GM19463 (cell line): Measurements from ENCODE around the gene UBD.

ENCODE experiments used
- ATAC-seq: cut with Tn5 transposase; IDR thresholded peaks from one replicate; pipeline ENCODE4 v1.9.1; 2021; ENCODE audit warnings: mild to moderate bottlenecking, moderate library complexity; ENCODE audit not compliant: unreplicated experiment

UBD gene

DNA sequence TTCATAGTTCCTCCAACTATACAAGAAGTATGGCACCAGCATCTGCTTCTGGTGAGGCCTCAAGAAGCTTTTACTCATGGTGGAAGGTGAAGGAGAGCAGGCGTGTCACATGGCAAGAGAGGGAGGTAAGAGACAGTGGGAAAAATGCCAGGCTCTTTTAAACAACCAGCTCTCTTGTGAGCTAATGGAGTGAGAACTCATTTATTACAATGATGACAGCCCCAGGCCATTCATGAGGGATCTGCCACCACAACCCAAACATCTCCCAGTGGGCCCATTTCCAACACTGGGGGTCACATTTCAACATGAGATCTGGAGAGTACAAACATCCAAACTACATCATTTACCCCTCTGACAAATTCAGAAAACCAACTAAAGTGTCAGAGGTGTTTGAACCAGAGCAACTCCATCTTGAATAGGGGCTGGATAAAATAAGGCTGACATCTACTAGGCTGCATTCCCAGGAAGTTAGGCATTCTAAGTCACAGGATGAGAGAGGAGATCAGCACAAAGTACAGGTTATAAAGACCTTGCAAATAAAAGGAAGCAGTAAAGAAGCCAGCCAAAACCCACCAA lies 2.2 kb upstream of the UBD start:
- ATAC-seq, result no peak

DNA sequence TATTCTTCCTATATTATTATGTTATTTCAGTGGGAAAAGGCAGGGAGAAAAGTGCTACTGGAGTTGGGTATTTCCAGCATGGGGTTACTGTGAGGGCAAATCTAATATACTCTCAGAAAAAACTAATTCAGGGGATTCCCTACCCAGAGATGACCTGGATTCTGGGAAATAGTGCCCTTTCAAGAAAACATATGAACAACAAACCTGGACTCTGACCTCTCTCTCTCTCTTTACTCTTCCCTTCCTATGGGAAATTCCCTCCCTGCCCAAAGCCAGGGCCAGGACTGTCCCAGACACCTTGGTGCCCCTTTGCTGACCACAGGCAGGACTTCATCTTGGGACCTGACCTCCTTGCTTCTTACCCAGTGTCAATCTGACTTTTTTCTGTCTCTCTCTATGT lies 1.6 kb upstream of the UBD start:
- no peak for ATAC-seq

DNA sequence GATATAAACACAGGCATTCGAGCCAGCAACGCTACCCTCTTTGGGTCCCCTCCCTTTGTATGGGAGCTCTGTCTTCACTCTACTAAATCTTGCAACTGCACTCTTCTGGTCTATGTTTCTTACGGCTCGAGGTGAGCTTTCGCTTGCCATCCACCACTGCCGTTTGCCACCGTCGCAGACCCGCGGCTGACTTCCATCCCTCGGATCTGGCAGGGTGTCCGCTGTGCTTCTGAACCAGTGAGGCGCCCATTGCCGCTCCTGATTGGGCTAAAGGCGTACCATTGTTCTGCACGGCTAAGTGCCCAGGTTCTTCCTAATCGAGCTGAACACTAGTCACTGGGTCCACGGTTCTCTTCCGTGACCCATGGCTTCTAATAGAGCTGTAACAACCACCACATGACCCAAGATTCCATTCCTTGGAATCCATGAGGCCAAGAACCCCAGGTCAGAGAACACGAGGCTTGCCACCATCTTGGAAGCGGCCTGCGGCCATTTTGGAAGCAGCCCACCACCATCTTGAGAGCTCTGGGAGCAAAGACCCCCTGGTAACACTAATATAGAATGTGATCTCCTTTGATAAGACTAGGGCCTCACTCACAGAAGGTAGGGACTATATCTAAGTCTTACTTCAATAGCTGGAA lies 973 bp downstream of the UBD start:
- ATAC-seq, result no peak

DNA sequence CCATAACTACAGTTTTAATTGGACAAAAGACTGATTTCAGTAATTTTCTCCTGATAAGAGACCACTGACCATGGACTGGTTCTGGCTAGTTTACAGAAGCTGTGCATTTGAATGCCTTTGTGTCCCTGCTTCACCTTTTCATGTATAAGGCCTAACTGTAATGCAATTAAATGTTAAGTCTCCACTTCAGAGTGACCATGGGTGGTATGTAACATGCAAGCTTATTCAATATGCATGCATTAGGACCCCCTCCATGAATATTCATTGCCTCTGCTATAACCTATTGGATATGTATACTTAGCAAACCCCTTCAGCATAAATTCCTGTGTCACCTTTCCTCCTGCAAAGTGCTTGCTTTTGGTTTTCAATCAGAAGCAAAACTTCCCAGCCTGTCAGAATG lies 2.2 kb downstream of the UBD start:
- no peak for ATAC-seq

DNA sequence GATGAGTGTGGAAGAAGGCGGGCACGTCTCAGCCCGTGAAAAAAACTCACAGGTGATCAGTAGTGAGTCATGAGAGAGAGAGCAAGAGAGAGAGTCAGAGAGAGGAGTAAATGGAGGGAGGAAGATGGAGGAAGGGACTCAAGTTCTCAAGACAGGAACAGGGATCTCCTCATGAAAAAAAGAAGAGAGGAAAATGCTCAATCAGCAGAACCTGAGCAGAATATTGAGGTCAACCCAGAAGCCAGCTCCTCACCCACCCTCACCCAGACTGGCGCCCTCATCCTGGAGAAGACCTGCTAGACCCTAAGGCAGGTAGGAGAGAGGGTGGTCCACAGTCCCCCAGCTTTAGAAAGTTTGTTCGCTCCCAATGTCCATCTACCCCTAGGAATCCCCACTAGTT lies 4.8 kb downstream of the UBD start:
- ATAC-seq, result no peak

DNA sequence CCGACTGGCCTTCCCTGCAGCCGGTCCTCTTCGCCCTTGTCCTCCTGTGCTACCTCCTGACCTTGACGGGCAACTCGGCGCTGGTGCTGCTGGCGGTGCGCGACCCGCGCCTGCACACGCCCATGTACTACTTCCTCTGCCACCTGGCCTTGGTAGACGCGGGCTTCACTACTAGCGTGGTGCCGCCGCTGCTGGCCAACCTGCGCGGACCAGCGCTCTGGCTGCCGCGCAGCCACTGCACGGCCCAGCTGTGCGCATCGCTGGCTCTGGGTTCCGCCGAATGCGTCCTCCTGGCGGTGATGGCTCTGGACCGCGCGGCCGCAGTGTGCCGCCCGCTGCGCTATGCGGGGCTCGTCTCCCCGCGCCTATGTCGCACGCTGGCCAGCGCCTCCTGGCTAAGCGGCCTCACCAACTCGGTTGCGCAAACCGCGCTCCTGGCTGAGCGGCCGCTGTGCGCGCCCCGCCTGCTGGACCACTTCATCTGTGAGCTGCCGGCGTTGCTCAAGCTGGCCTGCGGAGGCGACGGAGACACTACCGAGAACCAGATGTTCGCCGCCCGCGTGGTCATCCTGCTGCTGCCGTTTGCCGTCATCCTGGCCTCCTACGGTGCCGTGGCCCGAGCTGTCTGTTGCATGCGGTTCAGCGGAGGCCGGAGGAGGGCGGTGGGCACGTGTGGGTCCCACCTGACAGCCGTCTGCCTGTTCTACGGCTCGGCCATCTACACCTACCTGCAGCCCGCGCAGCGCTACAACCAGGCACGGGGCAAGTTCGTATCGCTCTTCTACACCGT lies 6.1 kb downstream of the UBD start:
- peak; percentile 55 for ATAC-seq

DNA sequence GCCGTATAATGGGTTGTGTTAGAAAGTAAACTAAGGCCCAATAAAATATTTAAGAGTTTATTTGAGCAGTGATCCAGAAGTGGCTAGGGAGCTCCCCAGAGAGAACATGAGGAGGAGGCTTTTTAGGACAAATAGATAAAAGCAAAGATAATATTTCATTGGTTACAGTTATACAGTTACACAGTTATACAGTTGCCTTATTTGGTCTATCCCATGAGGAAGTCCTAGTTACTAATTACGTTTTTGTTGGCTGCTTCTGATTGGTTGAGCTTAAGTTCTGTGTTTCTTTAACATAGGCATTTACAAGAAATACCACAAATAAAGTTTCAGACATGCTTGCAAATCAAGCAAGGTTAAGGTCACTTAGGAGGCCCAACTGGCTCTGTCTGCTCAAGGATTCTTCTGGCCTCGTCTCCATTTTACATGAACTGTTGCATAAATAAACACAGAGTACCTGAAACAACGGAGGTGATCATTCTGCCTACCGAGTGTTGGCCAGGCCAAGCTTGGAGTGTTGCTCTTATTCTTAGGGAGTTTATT lies 7.0 kb downstream of the UBD start:
- ATAC-seq, result peak; percentile 74

DNA sequence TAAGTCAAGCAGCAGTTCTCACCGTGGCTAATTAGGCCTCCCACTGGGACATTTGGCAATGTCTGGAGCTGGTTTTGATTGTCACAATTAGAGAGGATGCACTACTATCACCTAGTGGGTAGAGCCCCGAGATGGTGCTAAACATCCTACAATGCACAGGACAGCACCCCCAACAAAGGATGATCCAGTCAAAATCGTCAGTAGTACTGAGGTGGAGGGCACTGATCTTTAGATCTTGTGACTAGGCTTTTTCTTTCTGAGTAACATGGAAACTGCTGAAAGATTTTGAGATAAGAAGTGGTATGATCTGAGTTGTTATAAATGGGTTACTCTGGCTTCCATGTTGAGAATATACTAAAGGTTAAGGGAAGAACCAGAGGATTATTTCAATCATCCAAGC lies 12.0 kb downstream of the UBD start:
- no peak for ATAC-seq

DNA sequence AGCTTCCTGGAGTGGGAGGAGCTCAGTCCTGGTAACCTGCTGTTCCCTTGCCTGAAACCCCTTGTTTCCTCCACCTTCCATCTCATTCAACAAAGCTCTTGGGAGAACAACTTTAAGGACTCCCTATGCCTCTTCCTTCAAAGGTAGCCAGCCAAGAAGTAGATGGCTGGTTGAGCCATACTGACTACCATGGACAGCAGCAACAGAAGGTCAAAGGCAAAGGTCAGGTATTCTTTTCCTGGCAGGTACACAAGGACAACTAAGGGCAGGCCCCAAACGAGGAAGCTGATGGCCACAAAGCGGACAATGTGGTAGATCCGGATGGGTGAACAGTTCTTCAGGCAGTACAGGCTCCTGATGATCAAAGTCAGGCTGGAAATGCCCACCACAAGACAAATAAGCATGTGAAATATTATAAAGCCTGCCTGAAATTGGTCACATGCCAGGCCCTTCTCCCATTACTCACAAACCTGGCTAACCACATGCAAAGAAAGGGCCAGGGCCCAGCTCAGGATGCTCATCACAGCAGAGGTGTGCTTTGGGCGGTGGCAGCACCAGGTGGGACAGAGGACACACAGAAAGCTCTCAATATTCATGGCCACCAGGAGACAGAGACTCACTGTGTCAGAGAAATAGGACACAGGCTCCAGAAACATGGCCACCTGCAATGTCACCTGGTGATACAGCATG lies 21.7 kb downstream of the UBD start:
- no peak for ATAC-seq

DNA sequence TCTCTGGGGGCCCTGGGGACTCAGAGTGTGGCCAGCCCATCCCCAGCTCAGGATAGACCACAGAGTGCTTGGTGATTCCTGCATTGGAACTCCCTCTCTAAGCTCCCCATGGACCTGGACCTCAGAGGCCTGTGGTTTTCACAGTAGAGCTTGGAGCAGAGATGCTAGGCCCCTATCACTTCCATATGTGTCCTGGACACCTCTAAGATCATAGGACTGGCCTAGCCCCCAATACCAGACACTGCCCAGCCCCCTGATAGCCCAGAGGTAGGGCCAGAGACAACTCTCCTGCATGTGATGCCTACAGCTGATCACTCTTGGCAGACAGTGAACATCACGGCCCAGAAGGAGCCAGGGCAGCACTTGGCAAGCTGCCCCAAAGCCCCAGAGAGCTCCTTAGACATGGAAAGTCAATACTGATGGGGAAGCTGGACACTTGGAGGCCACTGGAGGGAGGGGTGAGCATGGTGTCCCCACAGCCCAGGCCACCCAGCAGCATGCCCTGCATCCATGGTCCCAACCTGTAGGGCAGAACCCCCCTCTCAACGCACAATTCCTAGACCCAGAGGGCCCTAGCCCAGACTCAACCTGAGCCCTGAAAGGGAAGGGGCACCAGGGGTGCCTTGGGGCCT lies 27.1 kb downstream of the UBD start:
- ATAC-seq, result no peak

DNA sequence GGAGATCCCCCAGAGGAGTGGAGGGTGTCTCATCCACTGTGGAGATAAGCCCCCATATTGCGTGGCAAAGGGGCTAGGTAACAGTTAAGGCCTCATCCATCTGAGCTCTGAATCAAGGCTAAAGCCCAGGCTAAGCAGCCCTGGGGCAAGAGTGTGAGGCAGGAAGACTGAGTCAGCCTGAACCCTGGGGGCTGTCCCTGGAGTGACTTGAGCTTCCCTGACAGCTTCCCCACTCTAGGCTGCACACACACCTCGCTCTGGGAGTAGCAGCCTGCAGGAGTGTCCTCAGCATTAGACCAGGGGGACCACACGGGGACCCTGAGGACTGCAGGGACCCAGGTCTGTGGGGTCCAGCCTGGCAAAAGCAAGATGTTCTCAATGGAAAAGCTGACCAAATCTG lies 27.9 kb downstream of the UBD start:
- ATAC-seq, result no peak

DNA sequence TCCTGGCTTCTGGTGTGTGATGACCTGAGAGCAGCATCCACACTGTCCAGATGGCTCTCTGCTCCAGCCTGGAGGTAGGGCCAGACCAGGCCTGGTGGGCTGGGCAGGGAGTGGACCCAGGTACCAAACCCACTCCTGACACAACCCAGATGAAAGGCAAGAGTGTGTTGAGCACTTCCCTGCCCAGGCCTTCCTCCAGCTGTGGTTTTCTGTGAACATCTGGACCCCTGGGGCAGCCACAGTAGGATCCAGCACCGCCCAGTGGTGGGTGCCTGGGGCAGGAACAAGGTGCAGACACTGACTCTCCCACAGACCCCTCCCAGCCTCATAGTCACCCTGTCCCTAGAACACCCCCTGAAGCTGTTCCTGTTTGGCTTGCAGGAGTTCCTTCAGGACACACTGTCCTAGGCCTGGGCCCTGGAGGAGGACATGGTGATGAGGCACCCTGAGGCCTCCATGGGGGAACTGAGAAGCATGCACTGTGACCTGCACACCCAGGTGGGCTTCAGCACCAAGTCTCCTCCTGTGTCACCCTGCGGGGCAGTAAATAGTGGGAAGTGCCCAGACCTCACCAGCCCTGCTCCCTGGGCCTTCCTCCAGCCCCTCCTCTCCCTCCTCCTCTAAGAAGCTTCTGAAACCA lies 28.7 kb downstream of the UBD start:
- ATAC-seq, result no peak

DNA sequence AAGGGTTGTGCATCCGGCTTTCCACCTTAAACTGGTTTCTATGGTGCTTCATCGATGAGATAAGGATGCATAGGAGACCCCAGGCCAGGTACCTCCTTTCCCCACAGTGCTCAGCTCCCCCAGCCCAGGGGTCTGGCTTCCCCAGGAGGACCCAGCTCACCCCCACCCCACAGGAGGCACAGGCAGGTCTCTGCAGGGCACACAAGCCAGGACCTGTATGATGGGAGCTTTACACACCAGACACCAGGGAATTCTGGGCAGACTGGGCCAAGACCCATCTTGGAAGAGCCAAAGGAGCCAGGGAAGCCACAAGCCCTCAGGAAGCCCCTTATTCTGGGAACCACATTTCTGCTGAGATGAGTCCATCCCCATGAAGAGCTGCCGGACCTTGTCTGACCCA lies 29.6 kb downstream of the UBD start:
- ATAC-seq, result no peak

DNA sequence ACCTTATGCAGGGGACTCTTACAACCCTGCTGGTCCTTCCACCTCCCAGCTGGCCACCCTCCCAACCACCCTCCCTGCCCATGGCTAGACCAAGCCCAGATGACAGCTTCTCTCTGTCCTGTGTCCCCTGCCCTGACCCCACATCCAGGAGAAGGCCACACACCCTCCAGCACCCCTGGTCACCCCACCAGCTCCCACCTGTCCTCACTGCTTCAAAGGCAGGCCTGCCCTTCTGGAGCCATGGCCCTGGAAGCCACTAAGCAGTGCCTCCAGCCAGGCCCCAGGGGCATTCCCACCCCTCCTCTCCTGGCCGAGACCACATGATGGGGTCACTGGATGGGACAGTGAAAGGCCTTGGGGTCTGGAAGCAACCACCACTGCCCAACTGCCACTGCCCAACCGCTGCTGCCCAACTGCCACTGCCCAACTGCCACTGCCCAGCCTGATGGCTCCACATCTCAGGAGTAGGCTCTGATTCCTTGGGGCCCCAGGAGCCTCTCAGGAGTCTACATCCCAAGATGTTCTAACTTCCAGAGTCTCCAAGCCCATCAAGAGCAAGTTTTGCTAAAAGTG lies 30.5 kb downstream of the UBD start:
- ATAC-seq, result no peak

DNA sequence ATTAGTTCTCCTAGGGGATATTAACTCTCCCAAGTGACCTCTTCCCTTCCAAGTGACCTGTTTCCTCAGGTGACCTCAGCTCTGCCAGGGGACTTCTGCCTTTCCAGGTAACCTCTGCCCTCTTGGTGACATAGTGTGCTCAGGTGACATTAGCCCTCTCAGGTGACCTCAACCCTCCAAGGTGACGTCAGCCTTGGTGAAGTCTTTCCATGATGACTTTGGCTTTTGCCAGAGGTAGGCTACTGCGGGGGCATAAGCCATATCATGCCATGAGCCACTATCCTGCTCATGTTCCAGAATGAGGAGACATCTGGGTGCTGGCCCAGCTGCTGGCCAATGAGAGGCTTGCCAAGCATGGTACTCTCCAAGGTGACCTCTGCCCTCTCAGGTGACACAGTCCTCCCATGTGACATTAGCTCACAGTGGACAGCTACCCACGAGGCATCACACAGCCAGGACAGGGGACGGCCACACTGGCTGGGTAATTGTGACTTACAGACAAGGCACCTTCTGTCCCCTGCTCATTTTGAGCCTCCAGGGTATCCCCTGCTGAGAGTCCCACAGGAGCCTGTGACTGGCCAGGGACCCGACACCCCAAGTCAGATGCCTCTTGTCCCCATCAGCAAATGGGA lies 31.1 kb downstream of the UBD start:
- no peak for ATAC-seq

DNA sequence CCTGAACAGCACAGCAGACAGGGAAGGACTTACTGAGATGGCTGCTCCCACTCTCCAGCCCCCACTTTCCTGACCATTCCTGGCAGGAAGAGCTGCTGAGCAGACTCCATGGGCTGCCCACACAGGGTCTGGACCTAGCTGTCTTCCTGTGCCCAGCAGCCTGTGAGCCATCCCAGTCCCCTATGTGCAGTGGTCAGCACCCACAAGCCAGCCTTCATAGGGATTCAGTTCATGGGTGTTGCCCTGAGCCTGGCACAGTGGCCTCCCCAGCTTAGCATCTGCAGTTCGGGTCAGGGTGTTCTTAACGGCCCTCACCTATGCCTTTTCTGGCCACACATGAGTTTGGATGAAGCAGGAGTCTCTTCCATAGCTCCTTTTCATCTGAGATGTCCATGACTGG lies 32.0 kb downstream of the UBD start:
- no peak for ATAC-seq

DNA sequence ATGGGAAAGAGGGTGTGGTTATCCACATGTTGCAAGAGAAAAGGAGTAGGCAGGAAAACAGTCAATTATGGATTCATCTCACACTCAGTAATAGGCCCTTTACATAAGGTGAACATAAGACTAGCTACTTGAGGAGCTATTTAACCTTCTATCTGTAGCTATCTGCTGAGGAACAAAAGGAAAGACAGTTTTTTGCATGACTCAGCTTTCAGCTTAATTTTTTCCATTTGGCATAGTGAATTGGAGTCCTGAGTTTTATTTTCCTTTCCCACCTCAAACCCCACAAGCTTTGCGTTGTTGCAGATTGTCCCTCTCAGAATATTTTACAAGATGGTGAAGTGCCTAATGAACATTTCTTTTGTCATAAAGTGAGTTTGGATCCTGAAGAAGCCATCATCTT lies 32.4 kb downstream of the UBD start:
- no peak for ATAC-seq

DNA sequence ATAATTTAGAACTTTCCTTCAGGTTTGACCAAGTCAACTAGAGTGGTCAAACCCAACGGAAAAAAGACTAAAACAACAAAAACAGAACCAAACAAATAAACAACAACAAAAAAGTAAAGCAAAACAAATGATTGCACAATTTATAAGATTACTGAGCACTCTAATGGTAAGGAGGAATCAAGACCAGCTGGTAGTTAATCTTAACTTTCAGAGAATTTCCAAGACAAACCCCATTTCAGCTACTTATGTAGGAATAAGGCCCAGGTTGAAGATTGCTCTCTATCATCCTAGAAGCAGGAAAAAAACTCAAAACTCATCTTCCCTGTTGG lies 34.3 kb downstream of the UBD start:
- ATAC-seq, result no peak

DNA sequence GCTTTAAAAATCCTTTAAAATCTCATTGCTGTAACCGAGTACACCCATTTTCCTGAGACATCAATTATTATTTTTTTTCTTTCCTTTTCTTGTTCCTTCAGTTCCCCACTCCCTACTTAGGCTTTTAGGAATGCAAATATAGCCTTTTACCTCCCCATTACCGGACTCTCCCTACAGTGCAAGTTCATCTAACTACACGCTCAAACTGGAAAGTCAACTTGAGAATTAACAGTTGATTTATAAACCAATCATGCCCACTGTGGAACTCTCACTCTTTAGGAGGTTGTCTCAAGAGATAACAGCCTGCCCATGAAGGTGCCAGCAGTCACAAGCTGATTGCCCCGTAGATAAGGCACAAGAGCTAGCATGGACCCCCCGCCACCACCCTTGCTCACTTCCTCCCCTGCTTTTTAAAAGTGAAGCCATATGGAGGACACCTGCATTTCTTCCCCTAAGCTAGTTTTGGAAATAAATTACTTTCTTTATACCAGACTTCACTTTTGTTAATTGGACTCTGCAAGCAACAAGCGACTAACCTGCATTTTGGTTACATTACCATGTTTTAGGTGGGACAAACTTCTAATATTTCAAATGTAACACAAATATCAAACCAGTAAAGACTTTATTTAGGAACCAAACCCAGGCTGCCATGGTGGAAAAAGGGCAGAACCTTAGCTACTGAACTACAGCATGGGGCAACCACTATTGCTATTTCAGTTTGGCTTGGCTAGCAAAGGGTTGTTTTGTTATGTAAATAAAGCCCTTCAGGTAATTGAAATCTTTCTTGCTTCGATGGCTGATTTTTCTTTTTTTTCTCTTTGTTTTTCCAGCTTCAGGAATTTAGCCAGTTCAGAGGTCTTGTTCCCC lies 34.9 kb downstream of the UBD start:
- ATAC-seq, result no peak
